HepG2 (cell line): ENCODE results near the gene PLEKHG5.

Experiments used
- BORCS8-MEF2B ChIP-seq: sonication (generic); formaldehyde crosslinking; IDR thresholded peaks from 2 replicates; pipeline ENCODE4 v1.8.0; 2022; ENCODE audit warnings: mild to moderate bottlenecking, missing genetic modification reagents
- BRCA1 ChIP-seq: sonication (generic); formaldehyde crosslinking; IDR thresholded peaks from 2 replicates; pipeline ENCODE4 v1.4.0; 2020; ENCODE audit warnings: missing genetic modification reagents
- CERS6 ChIP-seq: sonication (generic); formaldehyde crosslinking; IDR thresholded peaks from 2 replicates; pipeline ENCODE4 v1.5.0; 2020; ENCODE audit warnings: missing genetic modification reagents
- EP300 ChIP-seq, 3 experiments: sonication (generic) in 1 of 3; formaldehyde crosslinking in 1 of 3; IDR thresholded peaks; 2 replicates each; pipeline versions ENCODE4 v1.5.1 to v1.6.1; 2011 to 2020; ENCODE audit warnings: low read depth in 2 of 3, low read length in 2 of 3, borderline replicate concordance in 1 of 3, improper control_type of control experiment in 1 of 3, mild to moderate bottlenecking in 1 of 3, missing genetic modification reagents in 1 of 3, moderate library complexity in 1 of 3
- SNAPC2 ChIP-seq: sonication (generic); formaldehyde crosslinking; IDR thresholded peaks from 2 replicates; pipeline ENCODE4 v1.8.1; 2022; ENCODE audit warnings: mild to moderate bottlenecking, missing genetic modification reagents
- SOX5 ChIP-seq: IDR thresholded peaks from 2 replicates; pipeline ENCODE4 v1.6.1; 2016; ENCODE audit warnings: borderline replicate concordance
- TAF1 ChIP-seq: sonication (generic); formaldehyde crosslinking; IDR thresholded peaks from 2 replicates; pipeline ENCODE4 v1.4.0; 2020; ENCODE audit warnings: missing genetic modification reagents
- ZNF121 ChIP-seq: sonication (generic); formaldehyde crosslinking; IDR thresholded peaks from 2 replicates; pipeline ENCODE4 v1.5.0; 2020; ENCODE audit warnings: mild to moderate bottlenecking, missing genetic modification reagents
- TF ChIP-seq, protein P1 (sequence below): sonication (generic); formaldehyde crosslinking; IDR thresholded peaks from 2 replicates; pipeline ENCODE4 v1.5.0; 2020; ENCODE audit warnings: mild to moderate bottlenecking, missing genetic modification reagents, moderate library complexity
- TF ChIP-seq, protein P2 (sequence below): sonication (generic); formaldehyde crosslinking; IDR thresholded peaks from 2 replicates; pipeline ENCODE4 v1.4.0; 2020; ENCODE audit warnings: mild to moderate bottlenecking, missing genetic modification reagents

GRCh38 chr1:6473974-6474814, 17.3 kb downstream of the PLEKHG5 start:
- TF ChIP-seq BORCS8-MEF2B (CRISPR knock-in tag) (no peak), EP300 (IDR thresholded peaks at IDR 0.05; ENCODE audit: low read depth in 2 of 2, low read length in 2 of 2) (no peak), EP300 (CRISPR knock-in tag; IDR thresholded peaks at IDR 0.05; ENCODE audit: borderline replicate concordance) (no peak), SNAPC2 (CRISPR knock-in tag) (no peak), TAF1 (CRISPR knock-in tag) (no peak), SOX5 (CRISPR knock-in tag) (no peak), ZNF121 (CRISPR knock-in tag) (no peak), CERS6 (CRISPR knock-in tag) (no peak), BRCA1 (no peak)
- TF ChIP-seq, protein P1, sequence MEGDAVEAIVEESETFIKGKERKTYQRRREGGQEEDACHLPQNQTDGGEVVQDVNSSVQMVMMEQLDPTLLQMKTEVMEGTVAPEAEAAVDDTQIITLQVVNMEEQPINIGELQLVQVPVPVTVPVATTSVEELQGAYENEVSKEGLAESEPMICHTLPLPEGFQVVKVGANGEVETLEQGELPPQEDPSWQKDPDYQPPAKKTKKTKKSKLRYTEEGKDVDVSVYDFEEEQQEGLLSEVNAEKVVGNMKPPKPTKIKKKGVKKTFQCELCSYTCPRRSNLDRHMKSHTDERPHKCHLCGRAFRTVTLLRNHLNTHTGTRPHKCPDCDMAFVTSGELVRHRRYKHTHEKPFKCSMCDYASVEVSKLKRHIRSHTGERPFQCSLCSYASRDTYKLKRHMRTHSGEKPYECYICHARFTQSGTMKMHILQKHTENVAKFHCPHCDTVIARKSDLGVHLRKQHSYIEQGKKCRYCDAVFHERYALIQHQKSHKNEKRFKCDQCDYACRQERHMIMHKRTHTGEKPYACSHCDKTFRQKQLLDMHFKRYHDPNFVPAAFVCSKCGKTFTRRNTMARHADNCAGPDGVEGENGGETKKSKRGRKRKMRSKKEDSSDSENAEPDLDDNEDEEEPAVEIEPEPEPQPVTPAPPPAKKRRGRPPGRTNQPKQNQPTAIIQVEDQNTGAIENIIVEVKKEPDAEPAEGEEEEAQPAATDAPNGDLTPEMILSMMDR (CRISPR knock-in tag), result no peak
- TF ChIP-seq, protein P2, sequence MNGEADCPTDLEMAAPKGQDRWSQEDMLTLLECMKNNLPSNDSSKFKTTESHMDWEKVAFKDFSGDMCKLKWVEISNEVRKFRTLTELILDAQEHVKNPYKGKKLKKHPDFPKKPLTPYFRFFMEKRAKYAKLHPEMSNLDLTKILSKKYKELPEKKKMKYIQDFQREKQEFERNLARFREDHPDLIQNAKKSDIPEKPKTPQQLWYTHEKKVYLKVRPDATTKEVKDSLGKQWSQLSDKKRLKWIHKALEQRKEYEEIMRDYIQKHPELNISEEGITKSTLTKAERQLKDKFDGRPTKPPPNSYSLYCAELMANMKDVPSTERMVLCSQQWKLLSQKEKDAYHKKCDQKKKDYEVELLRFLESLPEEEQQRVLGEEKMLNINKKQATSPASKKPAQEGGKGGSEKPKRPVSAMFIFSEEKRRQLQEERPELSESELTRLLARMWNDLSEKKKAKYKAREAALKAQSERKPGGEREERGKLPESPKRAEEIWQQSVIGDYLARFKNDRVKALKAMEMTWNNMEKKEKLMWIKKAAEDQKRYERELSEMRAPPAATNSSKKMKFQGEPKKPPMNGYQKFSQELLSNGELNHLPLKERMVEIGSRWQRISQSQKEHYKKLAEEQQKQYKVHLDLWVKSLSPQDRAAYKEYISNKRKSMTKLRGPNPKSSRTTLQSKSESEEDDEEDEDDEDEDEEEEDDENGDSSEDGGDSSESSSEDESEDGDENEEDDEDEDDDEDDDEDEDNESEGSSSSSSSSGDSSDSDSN (CRISPR knock-in tag), result no peak
